22Rv1 (cell line): Measurements from ENCODE around the gene SPATA17.

Experiments
- H3K27ac ChIP-seq: fragments of 450-650 bp; 2 replicates; pipeline ENCODE4 v1.5.1; 2017
- ZFX ChIP-seq: fragments of 450-650 bp; IDR thresholded peaks from 2 replicates; pipeline ENCODE4 v1.6.1; 2017; ENCODE audit warnings: antibody characterized with exemption, borderline replicate concordance
- TF ChIP-seq, protein P1 (sequence below): fragments of 450-650 bp; IDR thresholded peaks from 2 replicates; pipeline ENCODE4 v1.5.1; 2017; ENCODE audit warnings: mild to moderate bottlenecking

The SPATA17 gene

DNA sequence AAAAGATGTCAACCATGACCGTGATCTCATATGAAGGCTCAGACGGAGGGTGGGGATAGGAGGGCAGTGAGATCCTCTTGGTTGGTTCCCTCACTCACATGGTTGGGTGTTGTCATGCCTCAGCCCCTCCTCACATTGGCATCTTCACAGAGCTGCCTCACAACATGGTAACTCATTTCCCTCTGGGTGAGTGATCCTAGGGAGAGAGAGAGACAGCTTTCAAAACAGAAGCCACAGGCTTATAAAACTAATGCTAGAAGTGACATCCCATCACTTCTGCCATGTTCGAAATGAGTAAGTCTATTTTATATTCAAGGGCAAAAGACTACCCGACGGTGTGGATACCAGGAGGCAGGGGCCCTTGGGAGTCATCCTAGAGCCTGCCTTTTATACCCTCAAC is 145.5 kb downstream of the SPATA17 start:
- H3K27ac ChIP-seq, result no peak overlapping the region
- TF ChIP-seq, protein P1, sequence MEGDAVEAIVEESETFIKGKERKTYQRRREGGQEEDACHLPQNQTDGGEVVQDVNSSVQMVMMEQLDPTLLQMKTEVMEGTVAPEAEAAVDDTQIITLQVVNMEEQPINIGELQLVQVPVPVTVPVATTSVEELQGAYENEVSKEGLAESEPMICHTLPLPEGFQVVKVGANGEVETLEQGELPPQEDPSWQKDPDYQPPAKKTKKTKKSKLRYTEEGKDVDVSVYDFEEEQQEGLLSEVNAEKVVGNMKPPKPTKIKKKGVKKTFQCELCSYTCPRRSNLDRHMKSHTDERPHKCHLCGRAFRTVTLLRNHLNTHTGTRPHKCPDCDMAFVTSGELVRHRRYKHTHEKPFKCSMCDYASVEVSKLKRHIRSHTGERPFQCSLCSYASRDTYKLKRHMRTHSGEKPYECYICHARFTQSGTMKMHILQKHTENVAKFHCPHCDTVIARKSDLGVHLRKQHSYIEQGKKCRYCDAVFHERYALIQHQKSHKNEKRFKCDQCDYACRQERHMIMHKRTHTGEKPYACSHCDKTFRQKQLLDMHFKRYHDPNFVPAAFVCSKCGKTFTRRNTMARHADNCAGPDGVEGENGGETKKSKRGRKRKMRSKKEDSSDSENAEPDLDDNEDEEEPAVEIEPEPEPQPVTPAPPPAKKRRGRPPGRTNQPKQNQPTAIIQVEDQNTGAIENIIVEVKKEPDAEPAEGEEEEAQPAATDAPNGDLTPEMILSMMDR, result no peak
- no peak for TF ChIP-seq ZFX

DNA sequence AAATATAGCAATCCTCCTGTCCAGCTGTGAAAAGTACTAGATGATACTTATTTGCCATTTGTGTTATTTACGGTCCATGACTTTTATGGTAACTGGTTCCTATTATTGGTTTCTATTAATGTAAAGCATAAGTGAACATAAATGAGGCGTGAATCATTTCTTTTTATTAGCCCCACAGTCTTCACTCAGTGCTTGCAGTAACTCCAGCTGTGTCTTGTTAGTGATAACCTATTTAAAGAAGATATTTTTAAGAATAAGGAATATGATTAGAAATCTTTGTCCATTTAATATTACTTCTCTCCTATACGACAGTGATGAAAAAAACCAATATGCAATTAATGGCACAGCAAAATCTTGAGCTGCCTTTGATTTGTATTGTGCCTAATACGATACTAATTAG is 149.9 kb downstream of the SPATA17 start:
- TF ChIP-seq, protein P1, result no peak
- TF ChIP-seq ZFX, result no peak
- no peak overlapping the region for H3K27ac ChIP-seq

DNA sequence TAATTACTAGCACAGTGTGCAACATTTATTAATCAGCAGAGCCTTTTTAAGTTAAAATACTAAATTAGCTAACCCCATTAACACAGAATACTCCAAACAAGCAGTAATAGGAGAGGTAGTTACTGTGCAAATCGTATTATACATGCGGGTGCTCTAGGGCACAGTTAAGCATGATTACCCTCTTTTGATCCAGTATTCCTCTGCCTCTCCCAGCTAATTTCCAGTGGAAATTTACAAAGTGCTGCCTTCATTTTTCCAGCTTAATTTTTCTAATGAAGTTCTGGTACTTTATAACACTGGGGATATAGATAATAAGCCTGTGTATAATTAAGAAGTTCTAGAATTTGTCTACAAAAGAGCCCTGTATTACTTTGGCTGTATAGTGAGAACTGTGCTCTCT is 159.9 kb downstream of the SPATA17 start:
- TF ChIP-seq, protein P1, result no peak
- TF ChIP-seq ZFX, result no peak
- no peak overlapping the region for H3K27ac ChIP-seq

DNA sequence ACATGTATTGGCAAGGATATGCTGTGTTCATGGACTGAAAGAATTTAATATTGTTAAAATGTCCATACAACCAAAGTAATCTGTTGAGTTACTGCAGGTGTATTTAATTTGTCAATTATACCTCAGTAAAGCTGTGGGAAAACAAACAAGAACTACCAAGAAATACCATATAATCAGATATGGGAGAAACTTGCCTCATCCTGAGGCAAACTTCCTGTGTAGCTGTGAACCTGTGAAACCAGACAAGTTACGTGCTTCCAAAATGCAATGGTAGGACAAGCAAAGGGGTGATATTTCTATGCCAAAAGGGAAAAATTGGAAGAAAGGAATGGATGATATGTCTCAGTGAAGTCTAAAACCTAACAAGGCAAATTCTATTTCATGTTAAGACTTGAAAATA is 174.6 kb downstream of the SPATA17 start:
- H3K27ac ChIP-seq, result no peak overlapping the region
- TF ChIP-seq, protein P1, result no peak

DNA sequence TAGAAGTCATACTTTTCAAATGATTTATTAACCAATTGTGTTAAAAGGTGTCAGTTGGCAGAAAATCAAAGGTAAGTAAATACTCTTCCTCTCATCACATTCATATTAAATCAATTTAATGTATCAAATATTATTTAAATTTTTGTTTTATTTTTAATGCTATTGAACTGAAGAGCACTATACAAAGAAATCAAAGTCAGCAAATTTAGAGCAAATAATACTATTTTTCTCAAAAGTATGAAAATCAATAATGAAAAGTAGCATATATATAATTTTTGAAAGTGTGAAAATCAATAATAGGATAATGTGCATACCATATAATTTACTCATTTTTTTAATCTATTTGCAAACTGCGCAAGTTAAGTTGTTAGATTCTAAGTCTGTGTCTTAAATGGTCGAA is 181.0 kb downstream of the SPATA17 start:
- TF ChIP-seq, protein P1, result no peak
- TF ChIP-seq ZFX, result no peak
- no peak overlapping the region for H3K27ac ChIP-seq

DNA sequence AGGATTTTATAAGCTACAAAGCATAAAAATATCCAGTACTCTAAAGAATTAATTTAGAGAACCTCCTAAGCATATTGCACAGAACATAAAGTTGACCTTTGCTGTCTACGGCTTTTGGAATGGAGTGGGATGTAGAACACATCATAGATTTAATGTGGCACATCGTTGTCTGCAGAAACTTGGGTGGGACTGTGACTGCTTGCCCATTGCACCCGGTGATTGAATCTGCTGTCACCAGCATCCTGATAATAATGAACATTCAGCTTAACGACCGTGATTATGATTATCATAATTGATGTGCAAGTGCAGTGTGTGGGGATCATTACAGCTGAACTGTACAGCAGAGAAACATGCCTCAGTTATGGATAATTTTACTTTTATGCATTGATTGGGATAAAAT is 181.9 kb downstream of the SPATA17 start:
- no peak for TF ChIP-seq ZFX
- TF ChIP-seq, protein P1, result no peak
- no peak overlapping the region for H3K27ac ChIP-seq

DNA sequence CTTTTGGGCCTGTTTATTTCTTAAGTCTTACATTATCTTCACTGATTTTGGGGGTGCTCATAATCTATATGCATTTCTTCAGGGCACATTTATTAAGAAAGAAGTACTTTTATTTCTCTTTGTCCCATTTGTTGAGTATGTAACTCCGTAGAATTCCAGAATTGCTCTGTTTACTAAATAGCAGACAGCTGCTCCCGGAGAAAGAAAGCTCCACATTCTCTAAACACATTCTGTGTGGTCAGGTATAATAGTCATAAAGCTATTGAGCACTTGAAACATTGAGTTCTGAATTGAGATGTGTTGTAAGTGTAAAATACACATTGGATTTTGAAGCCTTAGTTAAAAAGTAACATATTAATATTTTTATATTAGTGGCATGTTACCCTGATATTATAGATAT is 206.5 kb downstream of the SPATA17 start:
- H3K27ac ChIP-seq, result no peak overlapping the region
- TF ChIP-seq, protein P1, result no peak
- no peak for TF ChIP-seq ZFX
